ENCODE data around the gene MYCL.
"Not testable (repeated sequence)": the region's sequence is repeated elsewhere in the genome, so short reads cannot be mapped to it uniquely, and the experiment has no call there.

The MYCL gene

GRCh38 chr1:39890880-39891279, 10.8 kb downstream of the MYCL start:
- DNase-seq (ENCODE audit: low spot score) = no peak

- DNase-seq (ENCODE audit: low spot score) = no peak
Measured at GRCh38 chr1:39890273-39890672, 11.4 kb downstream of the MYCL start.

- no peak for DNase-seq (ENCODE audit: low spot score)
Measured at GRCh38 chr1:39886757-39887231, 14.9 kb downstream of the MYCL start.

- no peak for DNase-seq (ENCODE audit: low spot score)
Measured at GRCh38 chr1:39885516-39885915, 16.2 kb downstream of the MYCL start.

GRCh38 chr1:39882152-39882551, 19.6 kb downstream of the MYCL start:
- no peak for DNase-seq (ENCODE audit: low spot score)

- no peak for DNase-seq (ENCODE audit: low spot score)
Measured at GRCh38 chr1:39877980-39878956, 23.4 kb downstream of the MYCL start.

GRCh38 chr1:39877231-39877778, 24.4 kb downstream of the MYCL start:
- DNase-seq (ENCODE audit: low spot score) = no peak

GRCh38 chr1:39876144-39876543, 25.6 kb downstream of the MYCL start:
- no peak for DNase-seq (ENCODE audit: low spot score)

- DNase-seq (ENCODE audit: low spot score) = no peak
Measured at GRCh38 chr1:39872698-39873097, 29.0 kb downstream of the MYCL start.

GRCh38 chr1:39871796-39872195, 29.9 kb downstream of the MYCL start:
- DNase-seq (ENCODE audit: low spot score) = no peak

GRCh38 chr1:39871043-39871442, 30.7 kb downstream of the MYCL start:
- DNase-seq (ENCODE audit: low spot score) = not testable (repeated sequence)

- DNase-seq (ENCODE audit: low spot score) = not testable (repeated sequence)
Measured at GRCh38 chr1:39869538-39870112, 32.1 kb downstream of the MYCL start.

GRCh38 chr1:39866767-39867166, 35.0 kb downstream of the MYCL start:
- no peak for DNase-seq (ENCODE audit: low spot score)

GRCh38 chr1:39865762-39866161, 36.0 kb downstream of the MYCL start:
- DNase-seq (ENCODE audit: low spot score) = no peak

- no peak for DNase-seq (ENCODE audit: low spot score)
Measured at GRCh38 chr1:39863177-39863576, 38.5 kb downstream of the MYCL start.

GRCh38 chr1:39861003-39861402, 40.7 kb downstream of the MYCL start:
- no peak for DNase-seq (ENCODE audit: low spot score)

- DNase-seq (ENCODE audit: low spot score) = no peak
Measured at GRCh38 chr1:39859859-39860812, 41.6 kb downstream of the MYCL start.

GRCh38 chr1:39858315-39858714, 43.4 kb downstream of the MYCL start:
- no peak for DNase-seq (ENCODE audit: low spot score)

GRCh38 chr1:39857126-39857878, 44.4 kb downstream of the MYCL start:
- no peak for DNase-seq (ENCODE audit: low spot score)

- DNase-seq (ENCODE audit: low spot score) = no peak
Measured at GRCh38 chr1:39854738-39855137, 47.0 kb downstream of the MYCL start.

- DNase-seq (ENCODE audit: low spot score) = no peak
Measured at GRCh38 chr1:39854314-39854713, 47.4 kb downstream of the MYCL start.

Measured in iPS-NIHi11 (cell line).